Suppressor macrophage treated with lipopolysaccharide for 4 hours (primary cell): ENCODE results near the gene WWC1.
"Not testable (repeated sequence)": the region's sequence is repeated elsewhere in the genome, so short reads cannot be mapped to it uniquely, and the experiment has no call there.

Source experiments
- DNase-seq: peaks from one replicate; pipeline ENCODE4 v3.0.0-alpha.2; 2020

The WWC1 gene

DNA sequence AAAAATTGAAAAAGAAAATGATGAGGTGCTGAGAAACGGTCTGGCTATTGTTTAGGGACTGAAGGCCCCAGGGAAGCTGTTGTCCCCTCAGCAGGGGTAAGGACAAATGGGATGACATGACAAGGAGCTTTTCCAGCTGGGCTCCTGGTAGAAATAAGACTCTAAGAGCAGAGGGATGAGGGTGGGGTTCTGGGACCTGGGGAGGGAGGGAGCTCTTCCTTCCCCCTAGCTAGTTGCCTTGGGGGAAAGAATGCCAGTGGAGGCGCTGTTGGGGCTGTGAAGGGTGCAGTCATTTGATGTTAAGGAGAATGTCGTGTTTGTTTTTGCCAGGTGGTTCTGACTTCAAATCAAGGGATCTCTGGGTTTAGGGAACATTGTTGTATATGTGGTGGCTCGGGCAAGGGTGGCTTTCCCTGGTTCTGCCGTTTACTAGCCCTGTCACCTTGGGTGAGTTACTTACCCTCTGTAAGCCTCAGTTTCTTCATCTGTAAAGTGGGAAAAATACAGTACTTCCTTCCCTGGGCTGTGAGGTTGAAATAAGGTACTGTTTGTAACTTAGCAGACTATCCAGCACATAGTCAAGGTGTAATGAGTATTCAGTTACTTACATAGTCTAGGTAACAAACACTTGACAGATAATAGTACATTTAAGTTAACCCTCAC is 47.8 kb downstream of the WWC1 start:
- DNase-seq: no peak

- DNase-seq: not testable (repeated sequence)
Measured at GRCh38 chr5:168339772-168340140, 48.3 kb downstream of the WWC1 start.

DNA sequence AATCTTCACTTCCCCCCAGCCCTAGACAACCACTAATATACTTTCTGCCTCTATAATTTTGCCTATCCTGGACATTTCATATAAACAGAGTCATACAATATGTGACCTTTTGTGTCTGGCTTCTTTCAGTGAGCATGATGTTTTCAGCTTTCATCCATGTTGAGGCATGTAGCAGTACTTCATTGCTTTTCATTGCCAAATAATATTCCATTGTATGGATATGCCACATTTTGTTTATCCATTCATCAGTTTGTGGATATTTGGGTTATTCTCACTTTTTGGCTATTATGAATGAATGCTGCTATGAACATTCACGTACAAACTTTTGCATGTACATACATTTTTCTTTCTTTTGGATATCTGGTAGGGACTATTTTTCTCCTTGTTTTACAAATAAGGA is 49.0 kb downstream of the WWC1 start:
- DNase-seq: no peak

DNA sequence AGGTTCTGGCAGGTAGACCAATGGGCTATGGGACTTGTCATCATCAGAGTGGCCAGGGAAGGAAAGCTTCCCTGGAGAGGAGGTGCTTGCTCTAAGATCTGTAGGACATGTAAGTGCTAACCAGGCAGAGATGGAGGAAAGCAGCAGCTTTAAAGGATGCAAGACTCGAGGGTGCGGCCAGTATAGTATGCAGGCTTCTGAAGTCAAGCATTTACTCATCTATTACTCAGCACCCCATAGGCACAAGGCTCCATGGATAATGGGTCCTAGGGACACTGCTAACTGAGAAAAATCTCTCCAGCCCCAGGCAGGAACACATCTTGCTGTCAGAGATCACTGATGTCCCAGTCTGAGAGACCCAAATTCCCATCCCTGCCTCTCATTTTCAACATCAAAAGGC is 49.7 kb downstream of the WWC1 start:
- no peak for DNase-seq

DNA sequence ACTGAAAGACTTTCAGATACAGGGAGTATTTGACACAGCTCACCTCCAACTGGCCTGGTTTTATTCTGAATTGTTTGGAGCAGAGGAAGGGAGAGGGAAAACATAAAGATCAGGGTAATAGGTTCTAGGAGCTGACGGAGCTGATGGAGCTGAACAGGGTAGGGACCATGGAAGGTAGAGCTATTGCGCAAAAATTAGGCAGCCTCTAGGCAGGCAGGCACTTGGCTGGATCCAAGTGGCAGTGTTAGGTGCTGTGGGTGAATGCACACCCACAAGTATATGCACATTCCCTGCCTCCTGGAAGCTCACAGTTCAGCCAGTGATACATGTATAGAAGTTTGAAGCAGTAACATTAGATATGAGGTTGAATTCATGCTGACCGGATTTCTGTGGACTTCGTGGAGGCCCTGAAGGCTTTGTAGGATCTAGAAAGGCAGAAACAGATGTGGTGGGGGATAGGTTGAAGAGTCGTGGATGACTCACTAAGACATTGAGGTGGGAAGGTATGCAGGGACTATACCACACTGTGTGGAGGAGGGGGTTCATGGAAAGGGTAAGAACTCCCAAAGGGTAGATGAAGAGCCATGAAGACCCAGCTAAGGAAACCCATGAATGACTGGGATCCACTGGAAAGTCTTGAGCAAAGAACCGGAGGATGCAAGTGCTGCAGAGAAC is 50.8 kb downstream of the WWC1 start:
- DNase-seq: no peak

DNA sequence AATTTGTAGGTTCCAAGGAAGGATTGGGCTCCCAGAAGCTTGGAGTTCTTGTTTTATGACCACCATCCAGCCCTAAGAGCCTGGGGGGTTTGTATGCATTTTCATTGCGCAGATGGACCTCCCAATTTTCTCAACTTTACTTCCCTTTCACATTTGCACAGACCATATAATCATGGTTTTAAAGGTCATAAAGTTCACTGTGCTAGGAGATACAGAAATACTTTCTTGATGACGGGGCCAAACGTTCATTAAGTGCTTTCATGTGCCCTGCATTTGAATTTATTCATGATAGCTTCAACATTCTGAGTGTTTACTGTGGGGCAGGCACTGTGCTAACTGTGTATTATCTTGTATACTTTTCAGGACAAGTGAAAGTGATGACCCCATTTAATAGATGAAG is 51.5 kb downstream of the WWC1 start:
- no peak for DNase-seq

DNA sequence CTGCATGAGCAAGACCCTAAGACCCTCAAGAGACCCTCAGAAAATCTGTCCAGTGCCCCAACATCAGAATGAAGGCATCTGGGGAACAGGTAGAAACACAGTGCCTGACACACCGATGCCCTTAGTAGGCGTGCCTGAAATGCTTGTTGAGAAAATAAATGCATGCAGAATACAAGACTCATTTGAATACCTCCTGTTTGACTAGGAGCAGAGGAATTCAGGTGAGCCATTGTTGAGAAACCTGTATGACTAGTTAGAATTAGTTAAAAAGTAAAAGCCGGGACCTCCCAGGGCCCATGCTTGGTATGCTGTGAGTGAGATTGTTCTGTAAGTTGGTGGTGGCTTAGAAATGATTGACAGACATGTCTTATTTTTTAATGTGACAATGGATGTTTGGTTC is 55.0 kb downstream of the WWC1 start:
- DNase-seq: no peak

DNA sequence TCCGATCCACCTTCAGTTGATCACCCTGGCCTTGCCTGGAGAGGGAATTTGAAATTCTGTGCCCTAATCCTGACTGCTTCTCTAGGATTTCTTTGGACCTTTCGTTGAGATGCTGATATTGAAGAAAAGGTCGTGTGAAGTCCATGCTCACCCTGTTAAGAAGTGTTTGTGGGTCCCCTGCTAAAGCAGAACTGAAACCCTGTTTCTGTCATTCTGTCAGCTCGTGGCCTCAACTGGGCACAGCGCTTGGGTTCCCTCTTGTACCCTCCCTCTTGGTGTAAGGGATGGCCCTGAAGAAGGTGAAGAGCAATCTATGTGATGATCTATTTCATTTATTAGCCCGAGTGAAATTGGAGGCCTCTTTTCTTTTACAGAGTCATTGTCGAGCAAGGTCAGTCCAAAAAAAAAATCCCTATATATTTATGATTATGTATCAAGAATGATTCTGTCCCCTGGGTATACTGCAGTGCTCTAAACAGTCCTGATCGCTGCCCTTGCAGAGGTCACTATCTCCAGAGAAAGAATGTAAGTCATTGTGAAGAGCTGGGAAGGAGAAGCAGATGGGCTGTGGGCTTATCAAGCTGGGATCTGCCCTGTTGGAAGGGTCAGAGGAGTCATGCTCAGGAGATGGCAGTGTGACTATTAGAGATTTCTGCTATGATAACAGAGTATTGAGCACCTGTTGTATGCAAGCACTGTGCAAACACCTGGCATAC is 56.1 kb downstream of the WWC1 start:
- no peak for DNase-seq

DNA sequence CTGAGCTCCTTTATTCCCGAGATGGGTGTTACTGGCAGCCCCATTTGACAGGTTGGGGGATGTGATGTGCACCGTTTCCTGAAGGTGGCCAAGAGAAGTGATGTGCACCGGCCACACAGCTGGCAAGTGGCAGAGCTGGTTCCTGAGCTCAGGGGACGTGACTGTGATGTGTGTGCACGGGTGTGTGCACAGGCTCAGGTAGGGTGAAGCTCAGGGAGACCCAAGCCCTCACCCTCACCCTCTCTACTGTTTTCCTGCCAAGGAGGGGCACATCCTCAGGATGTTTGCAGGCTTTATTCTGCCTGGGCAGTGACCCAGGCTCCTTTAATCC is 56.6 kb downstream of the WWC1 start:
- no peak for DNase-seq

DNA sequence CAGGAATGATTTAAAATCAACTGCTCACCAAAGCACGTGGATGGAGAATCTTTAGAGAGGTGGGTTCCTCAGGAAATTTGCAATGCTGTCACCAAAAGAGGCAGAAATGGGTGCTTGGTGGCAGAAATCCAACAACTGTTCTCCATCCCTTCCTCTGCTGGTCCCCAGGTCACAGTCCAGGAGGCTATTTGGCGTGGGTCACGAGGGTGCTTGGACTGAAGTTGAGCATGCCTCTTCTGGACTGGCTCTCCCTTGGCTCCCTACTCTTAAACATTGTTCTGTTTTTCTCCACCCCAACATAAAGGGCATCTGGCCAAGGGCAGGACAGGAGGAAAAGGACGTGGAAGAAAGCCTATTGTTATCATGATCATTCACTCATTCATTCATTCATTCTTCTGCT is 58.9 kb downstream of the WWC1 start:
- DNase-seq: no peak

DNA sequence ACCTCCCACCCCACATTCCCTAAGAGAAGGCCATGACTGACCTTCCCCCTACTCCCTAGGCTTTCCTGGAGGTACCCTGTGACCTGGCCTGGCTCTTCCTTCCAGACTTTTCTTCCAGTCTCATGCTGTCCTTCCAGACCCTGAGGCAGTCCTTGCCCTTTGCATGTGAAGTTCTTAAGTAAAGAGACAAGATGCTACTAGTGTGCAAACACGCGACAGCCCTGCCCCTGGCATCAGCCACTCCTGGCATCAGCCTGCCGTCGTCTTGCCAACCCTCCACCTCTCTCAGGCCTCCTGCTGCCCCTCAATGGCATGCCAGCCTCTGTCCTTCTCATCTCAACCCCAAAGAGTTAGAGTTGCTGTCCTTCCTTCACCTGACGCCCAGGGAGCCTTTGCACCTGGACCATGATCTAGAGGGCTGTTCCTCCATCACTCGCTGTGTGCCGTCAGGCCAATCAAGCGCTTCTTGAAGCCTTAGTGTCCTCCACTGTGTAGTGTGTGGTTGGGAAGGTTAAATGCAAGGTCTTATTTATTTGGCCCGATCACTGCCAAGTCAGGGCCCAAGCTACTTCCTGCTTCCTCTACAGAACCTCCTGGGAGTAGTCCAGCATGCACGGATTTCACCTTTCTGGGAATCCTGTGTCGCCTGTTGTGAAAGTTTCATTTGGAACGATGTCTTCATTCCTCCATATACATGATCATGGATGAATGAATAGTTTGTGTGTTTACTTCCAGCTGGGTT is 61.9 kb downstream of the WWC1 start:
- no peak for DNase-seq

- no peak for DNase-seq
Measured at GRCh38 chr5:168354397-168354796, 63.0 kb downstream of the WWC1 start.

- DNase-seq: no peak
Measured at GRCh38 chr5:168356171-168356570, 64.7 kb downstream of the WWC1 start.

DNA sequence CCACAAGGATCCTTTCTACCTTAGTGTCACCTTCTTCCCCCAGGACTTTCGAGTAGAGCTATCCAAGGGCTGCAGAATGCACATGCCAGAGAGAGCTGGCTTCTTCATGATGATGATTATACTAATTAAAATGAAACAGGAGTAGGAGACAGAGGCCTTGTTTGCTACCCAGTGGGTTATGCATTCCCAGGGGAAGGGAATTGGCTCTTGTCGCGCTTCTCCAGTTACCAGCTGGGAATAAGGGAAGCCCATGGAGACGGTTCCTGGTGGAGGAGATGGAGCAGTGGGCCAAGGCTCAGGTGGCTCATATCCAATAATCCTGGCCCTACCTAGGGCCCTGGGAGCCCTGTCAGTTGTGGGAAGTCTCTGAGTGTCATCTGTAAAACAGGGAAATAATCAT is 65.1 kb downstream of the WWC1 start:
- DNase-seq: no peak

- DNase-seq: no peak
Measured at GRCh38 chr5:168357876-168358275, 66.4 kb downstream of the WWC1 start.

- DNase-seq: no peak
Measured at GRCh38 chr5:168359820-168360460, 68.5 kb downstream of the WWC1 start.

DNA sequence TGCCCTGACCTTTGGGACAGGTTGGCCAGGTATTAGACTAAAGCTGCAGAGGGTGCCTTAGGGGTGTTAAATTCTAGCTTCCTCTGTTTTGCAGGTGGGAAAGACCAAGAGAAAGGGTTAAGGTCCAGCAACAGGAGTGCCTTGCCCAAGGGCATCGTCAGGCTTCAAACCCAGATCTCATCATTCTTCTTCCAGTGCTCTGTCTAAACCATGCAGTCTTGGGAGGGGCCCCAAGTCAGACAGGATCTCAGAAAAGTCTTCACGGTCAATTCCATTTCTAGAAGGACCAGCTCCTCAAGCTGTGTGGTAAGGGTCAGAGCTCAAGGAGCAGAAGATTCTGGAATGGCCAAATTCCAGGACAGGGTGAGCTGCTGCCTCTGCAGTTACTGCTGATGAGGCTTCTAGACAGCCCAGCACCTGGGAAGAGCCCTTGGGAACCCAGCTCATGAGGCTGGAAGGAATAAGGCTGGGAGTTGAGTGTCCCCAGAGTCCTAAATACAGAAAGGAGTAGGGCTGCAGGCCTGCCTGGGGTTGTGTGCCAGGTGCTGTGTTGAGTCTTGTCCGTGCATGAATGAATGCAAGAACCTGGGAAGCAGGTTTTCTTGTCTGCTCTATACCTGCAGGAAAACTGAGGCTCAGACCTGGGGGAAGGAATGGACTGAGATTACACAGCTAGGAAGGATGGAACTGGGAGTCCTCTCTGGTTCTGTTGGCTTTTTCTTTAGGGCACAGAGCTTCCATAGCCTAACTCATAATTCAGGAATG is 69.3 kb downstream of the WWC1 start:
- DNase-seq: no peak

DNA sequence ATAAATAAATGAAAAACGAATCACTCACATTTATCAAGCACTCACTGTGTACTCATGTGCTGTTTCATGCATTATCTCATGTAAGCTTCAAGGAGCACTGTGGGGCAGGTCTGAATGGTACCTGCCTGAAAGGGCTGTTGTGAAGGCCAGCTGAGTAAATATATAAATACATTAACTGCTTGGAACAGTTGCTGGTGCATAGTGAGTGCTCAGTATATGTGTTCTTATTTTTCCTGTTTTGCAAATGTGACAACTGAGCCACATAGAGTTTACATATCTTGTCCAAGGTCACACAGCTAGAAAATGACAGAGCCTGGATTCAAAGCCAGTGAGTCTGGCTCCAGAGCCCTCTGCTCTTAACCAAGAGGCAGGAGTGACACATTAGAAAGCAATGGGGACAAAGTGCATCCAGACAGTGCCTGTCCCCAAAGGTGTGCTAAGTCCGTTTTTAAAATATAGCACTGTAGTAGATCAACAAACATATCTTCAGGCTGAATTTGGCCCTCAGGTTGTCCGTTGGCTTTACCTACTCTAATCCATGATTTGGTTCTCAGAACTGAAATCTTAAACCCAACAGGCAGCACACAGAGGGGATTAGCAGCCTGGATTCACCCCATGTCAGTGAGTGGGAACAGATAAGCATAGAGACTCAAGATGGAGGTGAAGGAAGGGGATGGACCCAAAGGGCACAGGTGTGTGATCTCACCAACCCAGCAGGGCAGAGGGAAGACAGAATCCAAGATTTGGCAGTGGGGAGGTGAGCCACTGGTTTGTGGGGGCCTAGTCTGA is 70.8 kb downstream of the WWC1 start:
- DNase-seq: no peak

DNA sequence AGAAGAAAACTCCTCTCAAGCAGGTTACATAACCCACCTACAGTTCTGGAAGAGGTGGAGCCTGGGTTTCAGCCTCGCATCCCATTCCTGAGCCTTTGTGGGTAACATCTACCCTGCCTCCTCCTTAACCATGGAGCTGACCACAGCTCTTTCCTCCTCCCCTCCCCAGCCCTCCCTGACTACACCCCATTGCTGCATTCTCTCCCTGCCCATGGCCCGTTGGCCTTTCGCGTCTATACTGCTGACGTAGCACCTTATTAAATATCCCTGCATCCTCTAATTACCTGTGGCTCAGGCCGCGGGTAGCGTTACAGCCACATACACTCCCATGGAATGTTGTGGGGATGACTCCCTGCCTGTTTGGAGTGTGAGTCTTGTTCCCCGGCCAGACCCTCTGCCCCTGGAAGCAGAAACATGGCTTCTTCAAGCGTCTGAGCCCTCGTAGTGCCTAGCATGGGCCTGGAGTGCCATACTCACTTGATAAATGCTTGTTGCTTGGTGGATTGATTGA is 72.8 kb downstream of the WWC1 start:
- no peak for DNase-seq

DNA sequence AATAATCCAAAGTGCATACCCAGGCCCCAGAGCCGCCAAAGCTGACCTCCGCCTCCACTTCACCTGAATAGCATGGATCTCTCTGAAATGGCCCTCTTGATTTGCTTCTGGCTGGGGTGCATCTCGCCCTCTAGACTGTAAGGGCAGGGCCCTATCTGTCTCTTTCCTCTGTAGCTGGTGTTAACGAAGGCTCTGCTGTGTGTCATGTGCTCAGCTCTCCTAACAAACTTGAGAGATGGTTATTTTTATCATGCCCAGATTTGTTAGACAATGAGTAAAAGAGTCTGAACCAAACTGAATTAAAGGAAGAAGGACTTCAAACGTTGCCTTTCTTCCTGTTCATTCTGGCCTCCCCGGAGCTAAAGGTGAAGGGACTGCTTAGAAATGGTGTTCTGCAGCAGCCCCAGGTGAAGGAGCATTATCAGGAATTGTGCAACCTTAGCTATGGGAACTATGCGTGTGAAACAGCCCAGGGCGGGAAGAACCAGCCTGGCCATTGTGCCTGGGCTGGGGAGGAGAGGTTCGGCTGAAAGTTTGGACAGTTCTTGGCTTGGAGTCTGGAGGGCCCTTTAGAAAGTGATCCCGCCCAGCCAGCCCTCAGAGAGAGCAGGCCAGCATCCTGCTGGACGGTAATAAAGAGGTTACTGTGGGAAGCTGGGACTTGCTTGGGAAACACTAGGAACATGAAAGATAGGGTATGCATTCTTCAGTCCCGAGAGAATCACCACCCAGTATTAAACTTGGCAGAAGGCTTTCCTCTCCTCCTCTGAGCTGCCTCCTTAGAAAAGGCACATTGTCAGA is 73.5 kb downstream of the WWC1 start:
- no peak for DNase-seq
